ENCODE results near the gene DACT2.

- TF ChIP-seq CTCF (IDR thresholded peaks at IDR 0.05) (no peak), EZH2phosphoT487 (IDR thresholded peaks at IDR 0.05) (no peak), EZH2 (IDR thresholded peaks at IDR 0.05) (no peak)
Measured at GRCh38 chr6:168291450-168291849, 28.1 kb downstream of the DACT2 start.

Measured in neural progenitor cell (in vitro differentiated cells).